AG09309 (cell line): ENCODE data around the gene GBP6.

Source experiments
- DNase-seq: peaks from one replicate; pipeline ENCODE4 v3.0.0-alpha.2; 2010; ENCODE audit warnings: low read depth
- H3K4me3 ChIP-seq: 2 replicates; pipeline ENCODE4 v1.5.1; 2011; ENCODE audit warnings: mild to moderate bottlenecking, low read depth, low read length, moderate library complexity; ENCODE audit not compliant: control insufficient read depth
- TF ChIP-seq, protein P1 (sequence below): IDR thresholded peaks from 2 replicates; pipeline ENCODE4 v1.5.1; 2011; ENCODE audit warnings: mild to moderate bottlenecking, low read depth, low read length, inconsistent platforms; ENCODE audit not compliant: insufficient read depth, control insufficient read depth; ENCODE audit errors: missing control alignments

The GBP6 gene

DNA sequence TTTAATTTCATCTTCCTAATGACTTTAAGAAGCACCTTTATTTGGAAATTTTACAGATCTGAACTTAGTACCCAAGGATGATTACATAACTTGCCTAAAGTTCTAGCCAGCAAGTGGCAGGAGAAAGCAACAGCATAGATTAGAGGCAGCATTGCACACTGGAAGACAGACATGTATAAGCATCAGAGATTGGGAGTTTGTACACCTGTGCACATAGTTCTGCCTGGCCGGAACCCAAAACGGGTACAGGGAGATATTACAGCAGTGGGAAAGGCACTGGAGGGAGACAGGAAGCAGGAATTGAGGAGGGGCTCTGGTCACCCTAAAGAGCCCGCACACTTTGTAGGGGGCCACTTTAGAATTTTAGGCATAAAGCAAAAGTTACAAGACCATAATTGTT is 19.3 kb downstream of the GBP6 start:
- H3K4me3 ChIP-seq = no peak overlapping the region
- DNase-seq = no peak
- TF ChIP-seq, protein P1, sequence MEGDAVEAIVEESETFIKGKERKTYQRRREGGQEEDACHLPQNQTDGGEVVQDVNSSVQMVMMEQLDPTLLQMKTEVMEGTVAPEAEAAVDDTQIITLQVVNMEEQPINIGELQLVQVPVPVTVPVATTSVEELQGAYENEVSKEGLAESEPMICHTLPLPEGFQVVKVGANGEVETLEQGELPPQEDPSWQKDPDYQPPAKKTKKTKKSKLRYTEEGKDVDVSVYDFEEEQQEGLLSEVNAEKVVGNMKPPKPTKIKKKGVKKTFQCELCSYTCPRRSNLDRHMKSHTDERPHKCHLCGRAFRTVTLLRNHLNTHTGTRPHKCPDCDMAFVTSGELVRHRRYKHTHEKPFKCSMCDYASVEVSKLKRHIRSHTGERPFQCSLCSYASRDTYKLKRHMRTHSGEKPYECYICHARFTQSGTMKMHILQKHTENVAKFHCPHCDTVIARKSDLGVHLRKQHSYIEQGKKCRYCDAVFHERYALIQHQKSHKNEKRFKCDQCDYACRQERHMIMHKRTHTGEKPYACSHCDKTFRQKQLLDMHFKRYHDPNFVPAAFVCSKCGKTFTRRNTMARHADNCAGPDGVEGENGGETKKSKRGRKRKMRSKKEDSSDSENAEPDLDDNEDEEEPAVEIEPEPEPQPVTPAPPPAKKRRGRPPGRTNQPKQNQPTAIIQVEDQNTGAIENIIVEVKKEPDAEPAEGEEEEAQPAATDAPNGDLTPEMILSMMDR = no peak

DNA sequence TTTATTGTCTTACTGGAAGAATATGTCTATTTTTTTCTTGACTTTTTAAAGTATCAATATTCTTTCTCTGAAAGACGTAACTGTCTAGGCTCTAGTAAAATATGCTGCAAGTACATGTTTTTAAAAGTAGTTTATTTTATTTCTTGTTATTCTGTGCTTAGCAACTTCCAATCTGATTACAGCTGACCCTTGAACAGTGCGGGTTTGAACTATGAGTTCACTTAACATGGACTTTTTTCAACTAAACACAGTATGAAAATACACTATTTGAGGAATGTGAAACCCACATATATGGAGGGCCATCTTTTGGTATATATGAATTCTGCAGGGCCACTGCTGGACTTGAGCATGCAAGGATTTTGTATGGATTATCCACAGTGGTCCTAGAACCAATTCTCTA is 26.8 kb downstream of the GBP6 start:
- DNase-seq = no peak
- TF ChIP-seq, protein P1 = no peak
- no peak overlapping the region for H3K4me3 ChIP-seq

DNA sequence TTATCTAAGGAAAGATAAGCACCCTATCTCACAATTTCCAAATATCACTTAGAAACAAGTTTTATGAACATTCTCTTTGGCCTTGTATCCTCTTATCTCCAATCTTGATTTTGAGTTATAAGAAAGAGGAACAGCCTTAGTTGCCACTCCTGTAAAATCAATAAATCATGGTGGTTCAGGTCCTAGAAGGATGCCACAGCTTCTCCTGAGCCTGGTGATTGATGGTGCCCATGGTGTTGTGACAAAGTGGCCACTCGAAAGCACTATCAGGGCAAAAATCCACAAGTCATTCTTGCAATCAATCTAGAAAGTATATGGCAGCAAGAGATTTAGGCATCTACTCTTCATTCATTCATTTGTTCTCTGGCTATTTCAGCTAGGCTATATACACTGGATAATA is 27.8 kb downstream of the GBP6 start:
- TF ChIP-seq, protein P1 = no peak
- H3K4me3 ChIP-seq = no peak overlapping the region
- no peak for DNase-seq

DNA sequence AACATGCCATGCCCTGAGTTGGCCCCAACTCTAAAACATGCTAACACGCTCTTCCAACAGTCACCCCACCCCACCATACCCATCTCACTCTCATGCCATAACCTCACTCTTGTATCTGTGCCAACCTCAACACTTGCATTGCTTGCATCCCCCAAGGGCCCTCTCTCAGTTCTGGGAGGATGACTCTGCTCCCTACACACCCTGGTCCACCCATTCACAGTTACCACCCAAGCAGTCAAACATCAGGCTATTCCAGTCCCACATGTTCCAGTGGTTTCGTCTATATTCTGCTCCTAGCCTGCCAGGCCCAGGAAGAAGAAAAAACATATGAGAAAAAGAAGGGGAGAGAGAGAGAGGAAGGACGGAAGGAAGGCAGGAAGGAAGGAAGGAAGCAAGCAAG is 31.0 kb downstream of the GBP6 start:
- no peak for DNase-seq
- no peak overlapping the region for H3K4me3 ChIP-seq
- TF ChIP-seq, protein P1 = no peak

DNA sequence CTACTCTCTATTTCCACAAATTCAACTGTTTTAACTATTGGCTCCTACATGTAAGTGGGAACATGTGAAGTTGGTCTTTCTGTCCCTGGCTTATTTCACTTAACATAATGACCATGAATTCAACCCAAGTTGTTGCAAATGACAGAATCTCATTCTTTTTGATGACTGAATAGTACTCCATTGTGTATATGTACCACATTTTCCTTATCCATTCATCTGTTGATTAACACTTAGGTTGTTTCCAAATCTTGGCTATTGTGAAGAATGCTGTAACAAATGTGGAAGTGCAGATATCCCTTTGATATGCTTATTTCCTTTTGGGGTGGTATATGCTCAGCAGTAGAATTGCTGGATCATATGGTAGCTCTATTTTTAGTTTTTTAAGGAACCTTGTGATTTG is 33.0 kb downstream of the GBP6 start:
- no peak for DNase-seq
- no peak overlapping the region for H3K4me3 ChIP-seq
- TF ChIP-seq, protein P1 = no peak

DNA sequence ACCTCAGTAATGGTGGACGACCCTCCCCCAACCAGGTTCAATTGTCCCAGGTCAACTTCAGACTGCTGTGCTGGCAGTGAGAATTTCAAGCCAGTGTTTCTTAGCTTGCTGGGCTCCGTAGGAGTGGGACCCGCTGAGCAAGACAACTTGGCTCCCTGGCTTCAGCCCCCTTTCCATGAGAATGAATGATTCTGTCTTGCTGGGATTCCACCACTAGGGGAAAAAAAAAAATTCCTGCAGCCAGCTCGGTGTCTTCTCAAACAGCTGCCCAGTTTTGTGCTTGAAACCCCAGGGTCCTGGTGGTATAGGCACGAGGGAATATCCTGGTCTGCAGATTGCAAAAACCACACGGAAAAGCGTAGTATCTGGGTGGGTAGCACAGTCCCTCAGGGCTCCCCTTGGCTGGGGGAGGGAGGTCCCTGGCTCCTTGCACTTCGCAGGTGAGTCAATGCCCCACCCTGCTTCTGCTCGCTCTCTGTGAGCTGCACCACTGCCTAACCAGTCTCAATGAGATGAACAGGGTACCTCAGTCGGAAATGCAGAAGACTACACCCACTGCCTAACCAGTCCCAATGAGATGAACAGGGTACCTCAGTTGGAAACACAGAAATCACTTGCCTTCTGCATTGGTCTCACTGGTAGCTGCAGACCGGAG is 41.5 kb downstream of the GBP6 start:
- TF ChIP-seq, protein P1 = no peak
- no peak for DNase-seq
- H3K4me3 ChIP-seq = no peak overlapping the region
